Renal cortex interstitium (tissue), 11 donors: ENCODE data around the gene PRDX2. TPM values are rescaled to one million over a fixed set of nuclear protein-coding genes. Genes with fewer than 3 reads are reported as not detected.
"Not testable (repeated sequence)": the region's sequence is repeated elsewhere in the genome, so short reads cannot be mapped to it uniquely, and the experiment has no call there.

Source experiments
- DNase-seq, 11 donors: peaks; one replicate each; pipeline ENCODE4 v3.0.0-alpha.2; 2013; ENCODE audit warnings: low read depth in 9 of 11, low spot score in 4 of 11; ENCODE audit errors: extremely low read depth in 1 of 11
- polyA plus RNA-seq, 3 donors: library from polyadenylated mRNA; unstranded; fragments of 120-200 nt; gene quantifications; one replicate each; pipeline ENCODE4 v1.2.1, GENCODE V29; 2013; ENCODE audit not compliant: insufficient read length in 3 of 3

PRDX2 gene
- polyA plus RNA-seq, 3 donors: 283 to 360 (median 327) TPM

DNA sequence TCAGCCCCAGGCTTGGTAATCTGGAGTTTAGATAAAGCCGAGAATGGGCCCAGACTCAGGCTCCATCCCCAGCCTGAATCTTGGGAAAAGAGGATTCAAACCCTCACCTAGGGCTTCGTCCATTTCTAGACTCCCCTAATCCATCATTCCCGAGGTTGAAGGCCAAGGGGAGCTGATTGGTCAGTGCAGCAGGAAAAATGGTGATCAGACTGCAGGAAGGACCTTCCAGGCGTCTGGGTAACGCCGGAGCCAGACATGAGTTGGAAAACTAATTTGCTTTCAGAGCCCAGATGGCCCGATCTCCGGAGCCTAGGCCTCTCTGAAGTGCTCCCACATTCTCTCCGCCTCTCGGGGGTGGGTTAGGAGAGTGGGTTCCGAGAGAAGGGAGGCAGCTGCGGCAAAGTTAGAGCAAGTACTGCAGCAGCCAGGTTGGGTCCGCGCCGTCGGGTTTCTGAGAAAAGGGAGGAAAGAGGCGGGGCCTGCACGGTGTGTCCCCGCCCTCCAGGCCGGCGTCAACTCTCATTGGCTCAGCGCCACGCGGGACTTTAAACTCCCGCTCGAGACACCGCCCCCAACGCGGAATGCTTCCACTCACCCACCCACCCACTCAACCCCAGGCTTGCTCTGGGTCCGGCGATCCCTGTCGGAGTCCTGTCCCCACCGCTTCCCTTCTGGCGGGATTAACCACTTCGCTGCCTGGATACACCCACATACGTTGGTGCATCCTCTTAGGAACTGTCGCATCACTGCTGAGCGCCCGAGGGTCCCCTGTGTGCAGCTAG lies 33.6 kb upstream of the PRDX2 start:
- DNase-seq: no peak

DNA sequence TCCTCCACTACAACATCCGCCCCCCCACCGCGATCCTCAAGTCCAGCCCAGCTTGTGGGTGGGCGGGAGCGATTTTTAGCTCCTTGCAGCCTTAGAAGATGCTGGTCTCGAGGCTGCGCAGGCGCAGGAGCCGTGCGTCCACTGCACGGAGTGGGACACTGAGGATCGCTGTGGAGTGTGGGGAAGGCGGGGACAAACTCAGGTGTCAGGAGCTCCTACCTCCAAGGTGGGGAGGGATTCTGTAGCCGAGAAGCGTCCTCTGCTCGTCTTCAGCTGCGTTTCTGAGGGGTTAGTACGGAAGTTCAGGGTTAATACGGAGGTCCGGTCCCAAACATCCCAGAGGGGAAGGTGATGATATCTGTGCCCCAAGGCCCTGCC lies 33.0 kb upstream of the PRDX2 start, which contains the start of gene RTBDN:
TSS of gene RTBDN (minus strand) at position 14 of the 378 bp plus-strand sequence. CDS start 4,600 bp downstream, outside the sequence.
- DNase-seq: no peak

DNA sequence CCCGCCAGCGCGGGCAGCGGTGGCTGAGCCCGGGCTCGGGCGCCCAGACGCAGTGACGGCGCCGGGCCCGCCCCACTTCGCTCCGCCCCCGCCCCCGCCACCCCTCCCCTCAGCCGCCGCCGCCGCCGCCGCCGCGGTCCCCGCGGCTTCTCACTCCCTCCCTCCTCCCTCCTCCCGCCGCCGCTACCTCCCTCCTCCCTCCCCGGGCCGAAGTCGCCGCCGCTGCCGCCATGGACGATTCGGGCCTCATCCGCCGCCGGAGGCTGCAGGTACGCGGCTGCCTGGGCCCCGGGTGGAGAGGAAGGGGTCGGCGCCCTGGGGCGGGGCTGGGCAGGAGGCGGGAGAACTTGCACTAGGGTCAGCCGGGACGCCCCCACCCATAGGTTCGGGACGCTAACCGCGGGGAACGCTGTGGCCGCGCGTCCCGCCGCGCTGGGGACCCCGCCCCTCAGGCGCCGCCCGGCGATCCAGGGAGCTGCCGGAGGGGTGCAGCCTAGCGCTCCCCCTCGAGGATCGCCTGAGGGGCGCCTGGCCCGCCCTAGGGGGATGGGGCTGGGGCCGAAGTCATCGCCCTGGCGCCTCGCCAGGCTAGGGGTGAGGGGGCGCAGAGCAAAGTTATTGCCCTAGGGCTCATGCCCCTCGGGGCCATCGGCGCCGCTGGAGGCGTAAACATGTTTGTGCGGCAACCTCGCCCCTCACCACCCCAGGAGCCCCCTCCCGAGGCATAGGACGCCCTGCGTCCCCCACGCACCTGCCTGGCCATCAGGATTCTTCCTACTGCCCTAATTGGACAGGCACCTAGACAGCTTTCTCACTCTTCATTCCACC lies 32.4 kb upstream of the PRDX2 start:
- no peak for DNase-seq

DNA sequence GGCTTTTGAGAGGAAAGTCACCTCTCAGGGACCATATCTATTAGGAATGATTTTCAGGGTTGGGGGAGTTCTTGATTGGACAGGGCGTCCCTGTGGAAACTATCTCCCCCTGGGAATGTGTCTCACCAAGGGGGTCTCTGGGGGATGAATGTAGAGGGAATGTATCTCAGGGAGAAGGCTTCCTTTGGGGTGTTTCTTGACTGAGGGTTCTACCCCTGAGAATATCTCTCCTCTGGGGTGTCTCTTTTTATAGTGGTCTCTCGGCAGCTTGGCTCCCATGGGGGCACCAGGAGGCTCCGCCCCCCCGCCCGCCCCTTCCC lies 31.8 kb upstream of the PRDX2 start:
- DNase-seq: no peak

DNA sequence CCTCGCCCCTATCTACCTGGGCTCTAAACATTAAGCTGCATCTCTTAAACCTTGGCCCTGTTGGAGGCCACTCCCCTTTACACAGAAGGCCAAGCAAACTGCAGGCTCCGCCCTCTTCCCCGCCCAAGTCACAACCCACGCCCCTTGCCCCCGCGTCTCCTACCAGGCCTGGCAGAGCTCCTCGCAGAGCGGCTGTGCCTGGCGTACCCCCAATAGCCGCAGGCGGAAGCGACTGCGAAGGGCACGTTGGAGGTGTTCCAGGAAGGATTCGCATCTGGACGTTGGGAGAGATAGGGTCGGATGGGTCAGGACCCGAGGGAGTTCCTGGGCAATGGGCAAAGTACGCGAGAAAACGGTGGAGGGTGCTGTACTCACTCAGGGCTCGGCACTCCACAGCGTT lies 26.9 kb upstream of the PRDX2 start:
- no peak for DNase-seq

DNA sequence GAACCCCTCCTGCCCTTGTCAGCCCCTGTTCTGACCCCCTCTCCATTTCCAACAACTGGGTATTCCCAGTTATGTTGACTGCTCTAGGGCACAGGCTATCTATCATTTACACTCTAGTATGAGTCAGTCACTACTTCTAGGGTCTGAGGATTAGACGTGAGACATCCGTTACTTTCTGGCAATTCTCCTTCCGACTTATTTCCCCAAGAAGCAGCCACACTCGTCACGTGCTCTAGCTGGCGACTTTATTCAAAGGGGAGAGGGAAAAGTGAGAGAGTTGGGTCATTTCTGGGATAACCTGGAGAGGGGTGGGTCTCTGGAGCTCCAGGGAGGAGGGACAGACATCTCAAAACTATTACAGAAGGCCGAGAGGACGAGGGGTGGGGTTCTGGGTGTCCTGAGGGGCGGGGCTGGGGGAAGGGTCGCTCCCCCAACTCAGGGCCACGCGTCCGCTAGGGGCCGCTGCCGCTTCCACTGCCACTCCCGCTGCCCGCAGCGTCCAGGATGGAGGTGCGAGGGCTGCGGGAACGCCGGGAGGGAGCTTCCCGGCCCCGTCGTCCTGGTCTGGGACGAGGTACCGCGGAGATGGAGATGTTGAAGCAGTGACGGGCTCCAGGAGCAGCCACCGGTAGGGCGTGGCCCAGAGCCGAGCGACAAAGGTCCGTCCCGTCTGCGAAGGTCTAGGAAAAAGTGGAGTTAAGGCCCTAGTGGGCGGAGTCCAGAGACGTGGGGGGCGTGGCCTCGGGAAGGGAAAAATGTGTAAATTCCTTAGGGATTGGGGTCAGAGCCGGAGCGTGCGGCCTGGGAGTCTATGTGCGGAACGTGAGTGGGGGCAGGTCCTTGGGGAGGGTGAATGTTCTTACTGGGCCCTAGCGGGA lies 23.9 kb upstream of the PRDX2 start:
- DNase-seq: no peak

DNA sequence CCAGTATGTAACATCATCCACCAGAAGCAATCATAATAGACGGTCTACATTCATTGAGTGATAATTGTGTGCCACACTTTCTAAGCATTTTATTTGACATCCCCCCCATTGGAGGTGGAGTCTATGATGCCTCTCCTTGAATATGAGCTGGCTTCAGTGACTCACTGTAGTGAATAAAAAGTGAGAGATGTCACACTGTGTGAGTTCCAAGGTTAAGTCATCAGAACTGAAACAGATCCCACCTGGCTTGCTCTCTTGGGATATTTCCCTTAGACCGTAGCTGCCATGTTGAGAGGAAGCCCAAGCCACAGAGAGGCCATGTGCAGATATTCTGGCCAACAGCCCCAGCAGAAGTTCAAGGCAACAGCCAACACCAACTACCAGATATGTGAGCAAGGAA lies 20.2 kb upstream of the PRDX2 start:
- no peak for DNase-seq

DNA sequence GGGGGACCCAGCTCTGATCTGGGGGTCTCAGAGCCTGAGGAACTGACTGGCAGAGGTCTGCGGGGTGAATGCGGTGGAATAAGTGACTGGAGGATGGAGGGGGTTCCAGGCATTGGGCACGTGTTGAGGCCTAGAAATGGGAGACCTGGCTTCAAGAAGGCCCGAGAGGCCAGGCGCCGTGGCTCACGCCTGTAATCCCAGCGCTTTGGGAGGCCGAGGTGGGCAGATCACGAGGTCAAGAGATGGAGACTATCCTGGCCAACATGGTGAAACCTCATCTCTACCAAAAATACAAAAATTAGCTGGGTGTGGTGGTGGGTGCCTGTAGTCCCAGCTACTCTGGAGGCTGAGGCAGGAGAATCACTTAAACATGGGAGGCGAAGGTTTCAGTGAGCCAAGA lies 16.2 kb upstream of the PRDX2 start:
- not testable (repeated sequence) for DNase-seq

DNA sequence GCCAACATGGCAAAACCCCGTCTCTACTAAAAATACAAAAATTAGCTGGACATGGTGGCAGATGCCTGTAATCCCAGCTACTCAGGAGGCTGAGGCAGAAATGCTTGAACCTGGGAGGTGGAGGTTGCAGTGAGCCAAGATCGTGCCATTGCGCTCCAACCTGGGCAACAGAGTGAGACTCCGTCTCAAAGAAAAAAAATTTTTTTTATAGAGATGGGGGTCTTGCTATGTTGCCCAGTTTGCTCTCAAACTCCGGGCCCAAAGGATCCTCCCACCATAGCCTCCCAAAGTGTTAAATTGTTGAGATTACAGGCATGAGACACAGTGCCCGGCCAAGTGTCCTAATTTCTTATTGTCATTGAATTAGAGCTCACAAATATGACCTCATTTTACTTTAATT lies 15.6 kb upstream of the PRDX2 start:
- DNase-seq: not testable (repeated sequence)

DNA sequence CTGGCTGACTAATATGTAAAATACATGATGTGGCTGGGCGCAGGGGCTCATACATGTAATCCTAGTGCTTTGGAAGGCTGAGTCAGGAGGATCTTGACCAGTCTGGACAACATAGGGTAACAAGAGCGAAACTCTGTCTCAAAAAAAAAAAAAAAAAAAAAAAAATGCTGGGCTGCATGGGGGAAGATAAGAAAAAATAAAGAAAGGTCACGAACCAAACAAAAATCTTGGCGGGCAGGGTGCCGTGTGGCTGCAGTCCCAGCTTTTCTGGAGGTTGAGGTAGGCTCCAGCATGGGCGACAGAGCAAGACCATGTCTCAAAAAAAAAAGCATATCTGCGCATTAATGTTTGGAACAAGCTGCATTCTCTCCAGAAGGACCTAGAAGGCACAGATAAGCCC lies 13.5 kb upstream of the PRDX2 start:
- DNase-seq: no peak

DNA sequence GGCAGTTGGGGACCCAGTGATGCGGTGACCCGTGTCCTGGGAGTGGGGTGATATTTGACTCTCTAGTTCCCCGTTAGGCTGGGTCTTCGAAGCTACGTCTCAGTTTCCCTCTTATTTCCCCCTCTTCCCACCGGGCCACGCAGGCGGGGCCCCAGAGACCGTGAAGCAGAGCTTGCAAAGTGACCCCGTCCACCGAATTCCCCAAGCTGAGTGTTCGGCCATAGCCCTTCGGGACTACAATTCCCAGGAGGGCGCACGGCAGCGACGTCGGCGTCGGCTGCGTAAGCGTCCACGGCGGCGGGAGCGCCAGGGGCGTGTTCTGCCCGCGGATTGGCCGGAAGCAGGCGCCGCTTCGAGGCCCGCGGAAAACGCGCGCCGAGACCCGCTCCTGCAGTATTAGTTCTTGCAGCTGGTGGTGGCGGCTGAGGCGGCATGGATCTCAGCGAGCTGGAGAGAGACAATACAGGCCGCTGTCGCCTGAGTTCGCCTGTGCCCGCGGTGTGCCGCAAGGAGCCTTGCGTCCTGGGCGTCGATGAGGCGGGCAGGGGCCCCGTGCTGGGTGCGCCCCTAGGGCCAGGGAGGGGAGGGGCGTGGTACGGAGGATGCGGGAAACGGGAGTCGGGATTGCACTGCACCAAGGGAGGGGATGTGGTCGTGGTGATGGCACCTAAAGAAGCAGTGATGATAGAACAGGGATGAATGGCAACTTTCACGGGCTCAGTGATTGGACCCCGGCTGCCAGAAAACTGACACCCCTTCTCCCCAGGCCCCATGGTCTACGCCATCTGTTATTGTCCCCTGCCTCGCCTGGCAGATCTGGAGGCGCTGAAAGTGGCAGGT lies 4.9 kb upstream of the PRDX2 start, which contains the start of gene RNASEH2A:
TSS of gene RNASEH2A (plus strand) at position 343 of the 840 bp plus-strand sequence. CDS start at position 433, 90 bp downstream.
- peak in 8 of 11 donors; percentile 82 to 92 (median 86) for DNase-seq

DNA sequence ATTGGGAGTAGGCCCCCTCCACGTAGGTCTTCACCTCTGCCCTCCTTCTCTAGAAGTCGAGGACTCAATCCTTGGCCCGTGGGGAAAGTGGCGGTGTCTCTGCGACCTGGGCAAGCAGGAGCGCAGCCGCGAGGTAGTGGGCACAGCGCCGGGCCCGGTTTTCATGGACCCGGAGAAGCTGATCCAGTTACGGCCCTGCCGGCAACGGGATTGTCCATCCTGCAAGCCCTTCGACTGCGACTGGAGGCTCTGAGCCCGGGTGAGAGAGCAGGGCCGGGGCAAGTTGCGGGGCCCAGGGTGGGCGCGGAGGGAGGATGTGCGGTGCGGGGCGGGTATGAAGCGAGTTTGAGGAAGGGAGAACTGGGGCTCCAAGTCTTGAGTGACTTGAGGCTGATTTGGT lies 2.5 kb upstream of the PRDX2 start:
- no peak for DNase-seq

DNA sequence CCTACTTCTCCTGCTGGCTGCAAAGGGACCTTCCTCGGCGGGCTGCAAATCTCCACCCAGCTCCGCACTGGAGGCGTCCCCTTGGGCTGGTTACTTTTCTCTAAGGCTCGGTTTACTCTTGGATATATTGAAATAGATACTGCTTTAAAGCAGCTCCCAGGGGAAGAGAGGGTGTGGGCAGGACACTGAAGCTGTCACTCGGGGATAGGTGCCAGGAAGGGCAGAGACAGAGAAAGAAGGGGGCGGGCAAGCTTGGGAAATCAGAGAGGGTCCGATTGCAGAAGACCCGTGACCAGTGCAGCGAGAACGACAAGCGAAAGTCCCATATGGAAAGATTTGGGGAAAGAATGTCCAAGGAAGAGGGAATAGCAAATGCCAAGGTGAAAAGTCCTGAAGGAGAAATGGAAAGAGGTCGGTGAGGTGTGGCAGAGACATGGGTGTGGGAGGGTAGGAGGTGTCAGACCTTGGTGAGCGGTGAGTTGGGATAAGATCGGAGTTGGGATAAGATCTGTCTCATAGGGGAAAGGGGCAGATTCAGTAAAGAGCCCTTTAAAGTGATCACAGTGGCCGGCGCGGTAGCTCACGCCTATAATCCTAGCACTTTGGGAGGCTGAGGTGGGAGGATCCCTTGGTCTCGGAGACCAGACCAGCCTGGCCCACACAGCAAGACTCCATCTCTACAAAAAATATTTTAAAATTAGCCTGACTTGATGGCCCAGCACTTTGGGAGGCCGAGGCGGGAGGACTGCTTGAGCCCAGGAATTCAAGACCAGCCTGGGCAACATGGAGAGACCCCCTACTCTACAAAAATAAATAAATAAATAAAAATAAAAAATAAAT lies 887 bp upstream of the PRDX2 start:
- DNase-seq: no peak

DNA sequence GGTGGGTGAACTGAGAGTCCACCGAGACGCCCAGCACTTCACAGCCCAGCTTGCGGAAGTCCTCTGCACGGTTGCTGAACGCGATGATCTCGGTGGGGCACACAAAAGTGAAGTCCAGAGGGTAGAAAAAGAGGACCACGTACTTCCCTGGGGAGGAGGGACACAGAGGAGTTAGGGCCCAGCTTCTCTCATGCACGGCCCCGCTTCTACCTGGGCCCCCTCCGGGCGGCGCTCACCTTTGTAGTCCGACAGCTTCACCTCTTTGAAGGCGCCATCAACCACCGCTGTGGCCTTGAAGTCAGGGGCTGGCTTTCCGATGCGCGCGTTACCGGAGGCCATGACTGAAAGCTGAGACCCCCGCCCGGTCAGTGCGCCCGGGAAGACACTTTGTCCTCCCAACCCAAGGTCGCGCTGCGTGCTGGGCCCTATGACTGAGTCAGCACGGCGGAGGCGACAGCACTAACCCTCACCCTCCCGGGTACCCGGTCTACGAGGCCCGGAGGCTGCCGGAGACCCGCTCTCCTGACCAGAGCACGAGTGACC lies 606 bp downstream of the PRDX2 start:
- no peak for DNase-seq

DNA sequence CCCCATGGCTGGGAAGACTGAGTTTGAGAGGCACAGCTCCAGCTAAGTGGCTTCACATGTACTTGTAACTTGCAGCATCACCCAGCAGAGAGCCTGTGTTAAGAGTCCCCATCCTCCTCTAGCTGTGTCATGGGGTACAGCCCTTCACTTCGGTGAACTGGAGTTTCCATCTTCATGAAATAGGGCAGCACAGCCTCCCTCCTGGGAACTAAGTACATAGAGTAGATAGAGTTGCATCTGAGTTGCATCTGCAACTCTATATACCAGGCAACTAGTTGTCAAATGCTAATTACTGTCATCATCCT lies 1.2 kb downstream of the PRDX2 start:
- DNase-seq: no peak

DNA sequence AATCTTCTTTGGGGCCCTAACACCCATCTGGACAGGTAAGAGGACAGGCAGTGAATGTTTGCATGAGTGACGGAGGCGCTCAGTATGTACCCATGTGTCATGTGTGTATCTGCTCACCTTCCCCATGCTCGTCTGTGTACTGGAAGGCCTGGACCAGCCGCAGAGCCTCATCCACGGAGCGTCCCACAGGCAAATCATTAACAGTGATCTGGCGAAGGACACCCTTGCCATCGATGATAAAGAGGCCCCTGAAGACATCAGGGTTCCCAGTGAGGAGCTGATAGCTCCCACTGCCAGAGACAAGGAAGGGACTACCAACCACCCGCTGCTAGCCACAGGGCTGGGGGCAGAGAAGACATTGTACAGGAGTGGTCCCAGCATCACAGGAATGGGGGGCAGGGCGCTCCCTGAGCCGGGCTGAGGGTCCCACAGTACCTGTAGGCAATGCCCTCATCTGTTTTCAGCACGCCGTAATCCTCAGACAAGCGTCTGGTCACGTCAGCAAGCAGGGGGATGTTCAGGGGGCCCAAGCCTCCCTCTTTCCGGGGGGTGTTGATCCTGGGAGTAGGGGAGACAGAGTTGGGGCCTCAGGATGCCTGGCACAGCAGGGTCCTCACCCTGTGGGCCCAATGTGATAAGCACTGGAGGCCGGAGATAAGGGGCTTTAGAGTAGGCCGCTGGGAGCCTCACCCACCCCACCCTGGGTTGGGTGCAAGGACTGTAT lies 1.7 kb downstream of the PRDX2 start:
- DNase-seq: no peak

DNA sequence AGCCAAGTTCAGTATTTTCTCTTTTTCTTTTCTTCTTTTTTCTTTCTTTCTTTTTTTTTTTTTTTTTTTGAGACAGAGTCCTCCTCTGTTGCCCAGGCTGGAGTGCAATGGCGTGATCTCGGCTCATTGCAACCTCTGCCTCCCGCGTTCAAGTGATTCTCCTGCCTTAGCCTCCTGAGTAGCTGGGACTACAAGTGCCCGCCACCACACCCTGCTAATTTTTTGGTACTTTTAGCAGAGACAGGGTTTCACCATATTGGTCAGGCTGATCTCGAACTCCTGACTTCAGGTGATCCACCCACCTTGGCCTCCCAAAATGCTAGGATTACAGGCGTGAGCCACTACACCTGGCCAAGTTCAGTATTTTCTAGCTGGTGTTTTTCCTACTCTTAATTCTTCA lies 4.0 kb downstream of the PRDX2 start:
- not testable (repeated sequence) for DNase-seq
